22Rv1 (cell line): Measurements from ENCODE around the gene ZNF649.

ENCODE experiments used
- H3K27ac ChIP-seq: fragments of 450-650 bp; 2 replicates; pipeline ENCODE4 v1.5.1; 2017
- CTCF ChIP-seq: fragments of 450-650 bp; IDR thresholded peaks from 2 replicates; pipeline ENCODE4 v1.5.1; 2017; ENCODE audit warnings: mild to moderate bottlenecking
- ZFX ChIP-seq: fragments of 450-650 bp; IDR thresholded peaks from 2 replicates; pipeline ENCODE4 v1.6.1; 2017; ENCODE audit warnings: antibody characterized with exemption, borderline replicate concordance

Gene ZNF649

DNA sequence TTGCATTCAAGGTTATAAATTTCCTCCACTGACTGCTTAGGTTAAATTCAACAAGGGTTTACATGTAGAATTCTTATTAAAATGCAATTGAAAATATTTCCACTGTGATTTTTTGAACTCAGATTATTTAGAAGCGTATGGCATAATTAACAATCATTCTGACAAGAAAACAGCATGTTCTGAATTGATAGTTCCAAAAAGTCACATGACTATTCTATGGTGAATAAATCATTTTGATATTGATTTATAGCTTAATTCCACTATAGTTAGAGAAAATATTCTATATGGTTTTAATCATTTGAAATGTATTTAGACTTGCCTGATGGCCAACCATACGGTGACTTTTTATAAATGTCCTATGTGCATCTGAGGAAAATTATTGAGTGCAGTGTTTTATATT, 20.1 kb downstream of the ZNF649 start:
- TF ChIP-seq ZFX (no peak), CTCF (no peak)

GRCh38 chr19:51882518-51882917, 22.3 kb downstream of the ZNF649 start:
- TF ChIP-seq CTCF (no peak), ZFX (no peak)
- H3K27ac ChIP-seq = no peak overlapping the region

More for the DNA sequence above, 20.1 kb downstream of the ZNF649 start:
- H3K27ac ChIP-seq = no peak overlapping the region

- no peak overlapping the region for H3K27ac ChIP-seq
- TF ChIP-seq CTCF = no peak
- TF ChIP-seq ZFX = no peak
Measured at GRCh38 chr19:51873097-51873496, 31.7 kb downstream of the ZNF649 start.

DNA sequence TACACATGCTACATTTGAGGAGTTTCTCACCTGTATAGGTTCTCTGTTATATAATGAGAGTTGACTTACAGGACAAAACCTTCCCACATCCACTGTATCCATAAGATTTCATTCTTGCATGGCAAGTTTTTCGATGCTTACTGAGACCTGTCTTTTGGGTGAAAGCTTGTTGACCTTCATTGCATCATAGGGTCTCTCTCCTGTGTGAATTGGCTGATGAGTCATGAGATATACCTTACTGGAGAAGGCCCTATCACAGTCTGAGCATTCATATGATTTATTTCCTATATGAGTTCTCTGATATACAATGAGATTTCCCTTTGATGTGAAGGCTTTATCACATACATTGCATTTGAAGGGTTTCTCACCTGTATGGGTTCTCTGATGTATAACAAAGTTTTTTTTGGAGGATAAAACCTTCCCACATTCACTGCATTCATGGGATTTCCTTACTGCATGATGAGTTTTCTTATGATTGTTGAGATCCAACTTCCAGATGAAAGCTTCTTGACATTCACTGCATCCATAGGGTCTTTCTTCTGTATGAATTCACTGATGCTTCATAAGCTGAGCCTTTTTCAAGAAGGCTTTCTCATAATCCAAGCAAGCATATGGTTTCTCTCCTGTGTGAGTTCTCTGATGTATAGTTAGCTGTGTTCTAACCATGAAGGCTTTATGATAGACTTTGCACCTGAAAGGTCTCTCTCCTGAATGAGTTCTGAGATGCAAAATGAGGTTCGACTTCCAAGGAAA, 42.8 kb downstream of the ZNF649 start:
- TF ChIP-seq CTCF (no peak), ZFX (no peak)

More for the DNA sequence above, 42.8 kb downstream of the ZNF649 start:
- H3K27ac ChIP-seq = no peak overlapping the region
